Left cardiac atrium (tissue), 4 donors: Measurements from ENCODE around the gene SSX2IP. TPM values are rescaled to one million over a fixed set of nuclear protein-coding genes. Genes with fewer than 3 reads are reported as not detected.
"Not testable (repeated sequence)": the region's sequence is repeated elsewhere in the genome, so short reads cannot be mapped to it uniquely, and the experiment has no call there.

Experiments used
- ATAC-seq, 2 donors: fragments of 200-7000 bp; cut with Tn5 transposase; one replicate each; pipeline ENCODE4 v1.9.1; 2020; ENCODE audit warnings: mild to moderate bottlenecking in 2 of 2, moderate library complexity in 2 of 2
- DNase-seq: peaks from one replicate; pipeline ENCODE4 v3.0.0-alpha.2; 2020
- intact Hi-C, 2 donors: fragments of 100-400 bp; cut with DNase I; formaldehyde crosslinking; loops; one replicate each; pipeline versions ENCODE4 v1.14.1 to v1.15.1; 2022 to 2023
- total RNA-seq, 2 donors: library from RNA; stranded (reverse); fragmentation: NEBNext Ultra II Directional; extraction: Animal tissue kit (Norgen Biotek cat#: 25700); gene quantifications; one replicate each; pipeline ENCODE4 v1.2.1, GENCODE V29; 2021
- donor health status: DM: no; HTN: yes; CAD: no.
- donor health status: DM: no; HTN: yes; CAD: no; lungs with severe emphysema.
- donor health status: DM: yes; HTN: yes; CAD: no.
- donor health status: Dilated cardiomyopathy.

The SSX2IP gene
- total RNA-seq, 2 donors from 2014 or later = 14.8 to 20.0 TPM

GRCh38 chr1:84683508-84683907 is 6.8 kb downstream of the SSX2IP start:
- ATAC-seq = no peak
- intact Hi-C loops = no loop called here

GRCh38 chr1:84682047-84682446 is 8.2 kb downstream of the SSX2IP start:
- DNase-seq = no peak
- ATAC-seq = no peak
- intact Hi-C loops = no loop called here

More at GRCh38 chr1:84683508-84683907, 6.8 kb downstream of the SSX2IP start:
- no peak for DNase-seq

GRCh38 chr1:84677415-84678099 is 12.7 kb downstream of the SSX2IP start:
- no peak for ATAC-seq

GRCh38 chr1:84675631-84676030 is 14.6 kb downstream of the SSX2IP start:
- ATAC-seq (no peak), DNase-seq (no peak)
- intact Hi-C loops = no loop called here

More at GRCh38 chr1:84677415-84678099, 12.7 kb downstream of the SSX2IP start:
- intact Hi-C loops = no loop called here
- no peak for DNase-seq

- no peak for ATAC-seq
- DNase-seq = no peak
- intact Hi-C loops = no loop called here
Observed at GRCh38 chr1:84675106-84675505, 15.2 kb downstream of the SSX2IP start.

- intact Hi-C loops = no loop called here
- no peak for DNase-seq
- ATAC-seq = no peak
Observed at GRCh38 chr1:84674705-84675104, 15.6 kb downstream of the SSX2IP start.

GRCh38 chr1:84674021-84674420 is 16.2 kb downstream of the SSX2IP start:
- DNase-seq (no peak), ATAC-seq (no peak)
- intact Hi-C loops = no loop called here

GRCh38 chr1:84672080-84672854 is 18.0 kb downstream of the SSX2IP start:
- ATAC-seq (no peak), DNase-seq (no peak)
- intact Hi-C loops = no loop called here

- ATAC-seq (no peak), DNase-seq (no peak)
- intact Hi-C loops = loop anchor here in 1 of 2 donors (10.0 kb wide), 1 partner anchor 85 kb away; no protein-coding TSS in a partner anchor
Observed at GRCh38 chr1:84669831-84670230, 20.4 kb downstream of the SSX2IP start.

- ATAC-seq = peak in 1 of 2 donors; percentile 57
- intact Hi-C loops = loop anchor here in 1 of 2 donors (10.0 kb wide), 1 partner anchor 87 kb away; no protein-coding TSS in a partner anchor
- no peak for DNase-seq
Observed at GRCh38 chr1:84668185-84668584, 22.1 kb downstream of the SSX2IP start.

- ATAC-seq (no peak), DNase-seq (no peak)
- intact Hi-C loops = loop anchor here in 1 of 2 donors (10.0 kb wide), 1 partner anchor 89 kb away; no protein-coding TSS in a partner anchor
Observed at GRCh38 chr1:84665703-84666317, 24.5 kb downstream of the SSX2IP start.

- intact Hi-C loops = no loop called here
- DNase-seq = no peak
Observed at GRCh38 chr1:84653130-84653677, 37.1 kb downstream of the SSX2IP start.

GRCh38 chr1:84644472-84644871 is 45.8 kb downstream of the SSX2IP start:
- no peak for DNase-seq
- intact Hi-C loops = no loop called here
- ATAC-seq = no peak

More at GRCh38 chr1:84653130-84653677, 37.1 kb downstream of the SSX2IP start:
- ATAC-seq = no peak

- DNase-seq = no peak
- no peak for ATAC-seq
- intact Hi-C loops = no loop called here
Observed at GRCh38 chr1:84643183-84643582, 47.1 kb downstream of the SSX2IP start.

GRCh38 chr1:84642774-84643173 is 47.5 kb downstream of the SSX2IP start:
- intact Hi-C loops = no loop called here
- ATAC-seq (no peak), DNase-seq (no peak)

- ATAC-seq, DNase-seq, intact Hi-C loops: not testable (repeated sequence)
Observed at GRCh38 chr1:84639731-84640130, 50.5 kb downstream of the SSX2IP start.

GRCh38 chr1:84635429-84635828 is 54.8 kb downstream of the SSX2IP start:
- DNase-seq = no peak
- intact Hi-C loops = no loop called here
- no peak for ATAC-seq

GRCh38 chr1:84634536-84635205 is 55.6 kb downstream of the SSX2IP start:
- DNase-seq = no peak
- intact Hi-C loops = no loop called here
- no peak for ATAC-seq
